NCI-H146 (cell line): ENCODE data around the gene DNM3.

Source experiments
- DNase-seq: peaks from one replicate; lab custom pipeline; 2025; lab: John Stamatoyannopoulos, UW

DNM3 gene

GRCh38 chr1:171973421-171973820, 132.1 kb downstream of the DNM3 start:
- no peak for DNase-seq

GRCh38 chr1:171981303-171981702, 140.0 kb downstream of the DNM3 start:
- DNase-seq, result no peak

- DNase-seq, result no peak
These were observed 142.3 kb downstream of the DNM3 start for GRCh38 chr1:171983584-171983983.

- no peak for DNase-seq
These were observed 143.0 kb downstream of the DNM3 start for GRCh38 chr1:171984262-171984661.

- DNase-seq, result peak; percentile 57
These were observed 143.7 kb downstream of the DNM3 start for GRCh38 chr1:171984850-171985485.

GRCh38 chr1:171985639-171986038, 144.3 kb downstream of the DNM3 start:
- DNase-seq, result no peak

GRCh38 chr1:171988243-171988885, 147.1 kb downstream of the DNM3 start:
- no peak for DNase-seq

GRCh38 chr1:171990371-171990770, 149.1 kb downstream of the DNM3 start:
- DNase-seq, result no peak

GRCh38 chr1:171994293-171994692, 153.0 kb downstream of the DNM3 start:
- DNase-seq, result no peak

- no peak for DNase-seq
These were observed 154.3 kb downstream of the DNM3 start for GRCh38 chr1:171995573-171995972.

- no peak for DNase-seq
These were observed 156.6 kb downstream of the DNM3 start for GRCh38 chr1:171997936-171998335.

- DNase-seq, result no peak
These were observed 157.4 kb downstream of the DNM3 start for GRCh38 chr1:171998711-171999110.

- no peak for DNase-seq
These were observed 158.5 kb downstream of the DNM3 start for GRCh38 chr1:171999756-172000155.

- no peak for DNase-seq
These were observed 160.0 kb downstream of the DNM3 start for GRCh38 chr1:172001288-172001687.

- DNase-seq, result peak; percentile 44
These were observed 161.5 kb downstream of the DNM3 start for GRCh38 chr1:172002725-172003345.

- DNase-seq, result no peak
These were observed 162.7 kb downstream of the DNM3 start for GRCh38 chr1:172003766-172004530.

GRCh38 chr1:172004671-172005070, 163.4 kb downstream of the DNM3 start:
- DNase-seq, result no peak

- no peak for DNase-seq
These were observed 164.6 kb downstream of the DNM3 start for GRCh38 chr1:172005856-172006255.

- DNase-seq, result no peak
These were observed 165.4 kb downstream of the DNM3 start for GRCh38 chr1:172006660-172007059.

GRCh38 chr1:172018727-172019311, 177.5 kb downstream of the DNM3 start:
- no peak for DNase-seq

GRCh38 chr1:172019976-172020375, 178.7 kb downstream of the DNM3 start:
- no peak for DNase-seq

GRCh38 chr1:172024516-172024915, 183.2 kb downstream of the DNM3 start:
- no peak for DNase-seq
